Measurements from ENCODE around the gene CDC42BPB.

- no peak for TF ChIP-seq POLR2A (IDR thresholded peaks at IDR 0.05)
- TF ChIP-seq, protein P1, sequence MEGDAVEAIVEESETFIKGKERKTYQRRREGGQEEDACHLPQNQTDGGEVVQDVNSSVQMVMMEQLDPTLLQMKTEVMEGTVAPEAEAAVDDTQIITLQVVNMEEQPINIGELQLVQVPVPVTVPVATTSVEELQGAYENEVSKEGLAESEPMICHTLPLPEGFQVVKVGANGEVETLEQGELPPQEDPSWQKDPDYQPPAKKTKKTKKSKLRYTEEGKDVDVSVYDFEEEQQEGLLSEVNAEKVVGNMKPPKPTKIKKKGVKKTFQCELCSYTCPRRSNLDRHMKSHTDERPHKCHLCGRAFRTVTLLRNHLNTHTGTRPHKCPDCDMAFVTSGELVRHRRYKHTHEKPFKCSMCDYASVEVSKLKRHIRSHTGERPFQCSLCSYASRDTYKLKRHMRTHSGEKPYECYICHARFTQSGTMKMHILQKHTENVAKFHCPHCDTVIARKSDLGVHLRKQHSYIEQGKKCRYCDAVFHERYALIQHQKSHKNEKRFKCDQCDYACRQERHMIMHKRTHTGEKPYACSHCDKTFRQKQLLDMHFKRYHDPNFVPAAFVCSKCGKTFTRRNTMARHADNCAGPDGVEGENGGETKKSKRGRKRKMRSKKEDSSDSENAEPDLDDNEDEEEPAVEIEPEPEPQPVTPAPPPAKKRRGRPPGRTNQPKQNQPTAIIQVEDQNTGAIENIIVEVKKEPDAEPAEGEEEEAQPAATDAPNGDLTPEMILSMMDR (IDR thresholded peaks at IDR 0.05) = no peak
Observed at GRCh38 chr14:103094406-103095209, 37.3 kb upstream of the CDC42BPB start, which contains the start of gene EXOC3L4.

Data from suprapubic skin (tissue), 3 donors.